Ramos (cell line): ENCODE measurements around the gene TBX6.
"Not testable (repeated sequence)": the region's sequence is repeated elsewhere in the genome, so short reads cannot be mapped to it uniquely, and the experiment has no call there.

Experiments used
- in situ Hi-C: fragments of 300-500 bp; cut with MboI; formaldehyde crosslinking; loops from one replicate; pipeline ENCODE4 v1.14.3; 2022; ENCODE audit warnings: low sequenced_read_pairs; ENCODE audit not compliant: unreplicated experiment

The TBX6 gene

DNA sequence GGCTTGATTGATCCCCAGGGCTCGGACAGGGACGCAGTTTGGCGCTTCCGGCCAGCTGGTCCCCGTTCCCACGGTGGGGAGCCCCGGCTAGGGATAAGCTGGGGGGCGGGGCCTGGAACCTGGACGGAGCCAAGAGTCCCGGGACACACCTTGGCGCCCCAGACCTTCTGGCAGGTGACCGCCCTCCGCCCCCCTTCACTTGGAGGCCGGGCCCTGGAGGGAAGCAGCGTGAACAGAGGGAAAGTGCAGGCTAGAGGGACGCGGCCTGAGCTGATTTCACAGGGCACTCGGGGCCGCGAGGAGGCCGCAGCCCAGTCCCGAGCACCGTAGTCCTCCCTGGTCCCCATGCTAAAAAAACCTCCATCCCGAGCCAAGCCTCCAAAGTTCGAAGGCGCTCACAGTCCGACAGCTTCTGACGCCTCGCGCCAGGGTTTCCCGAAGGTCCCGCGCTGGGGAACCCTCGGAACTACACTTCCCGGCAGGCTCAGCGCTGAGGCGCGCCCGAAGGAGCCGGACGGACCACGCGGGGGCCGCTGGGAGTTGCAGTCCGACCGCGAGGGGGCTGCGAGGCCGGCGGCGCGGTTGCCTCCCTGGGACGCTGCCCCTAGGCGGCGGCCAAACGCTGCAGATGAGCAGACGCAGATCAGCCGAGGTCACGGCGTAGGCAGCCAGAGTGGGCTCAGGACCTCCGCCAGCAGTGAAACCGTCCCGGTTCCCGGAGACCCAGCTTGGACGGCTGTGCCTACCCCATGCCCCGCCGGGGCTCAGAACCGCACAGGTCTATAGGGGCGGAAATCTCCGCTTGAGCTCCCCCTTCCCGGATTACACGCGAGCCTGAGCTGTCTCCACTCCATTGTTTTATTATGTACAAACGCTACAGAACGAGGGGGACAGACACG lies at the start of gene TBX6:
TBX6 (minus strand) TSS at position 451 of the 899 bp plus-strand sequence. CDS start 731 bp downstream, outside the sequence.
- in situ Hi-C loops = loop anchor here (10.0 kb wide), 1 partner anchor 523 kb away; the partner anchor contains the start of gene ZNF689

DNA sequence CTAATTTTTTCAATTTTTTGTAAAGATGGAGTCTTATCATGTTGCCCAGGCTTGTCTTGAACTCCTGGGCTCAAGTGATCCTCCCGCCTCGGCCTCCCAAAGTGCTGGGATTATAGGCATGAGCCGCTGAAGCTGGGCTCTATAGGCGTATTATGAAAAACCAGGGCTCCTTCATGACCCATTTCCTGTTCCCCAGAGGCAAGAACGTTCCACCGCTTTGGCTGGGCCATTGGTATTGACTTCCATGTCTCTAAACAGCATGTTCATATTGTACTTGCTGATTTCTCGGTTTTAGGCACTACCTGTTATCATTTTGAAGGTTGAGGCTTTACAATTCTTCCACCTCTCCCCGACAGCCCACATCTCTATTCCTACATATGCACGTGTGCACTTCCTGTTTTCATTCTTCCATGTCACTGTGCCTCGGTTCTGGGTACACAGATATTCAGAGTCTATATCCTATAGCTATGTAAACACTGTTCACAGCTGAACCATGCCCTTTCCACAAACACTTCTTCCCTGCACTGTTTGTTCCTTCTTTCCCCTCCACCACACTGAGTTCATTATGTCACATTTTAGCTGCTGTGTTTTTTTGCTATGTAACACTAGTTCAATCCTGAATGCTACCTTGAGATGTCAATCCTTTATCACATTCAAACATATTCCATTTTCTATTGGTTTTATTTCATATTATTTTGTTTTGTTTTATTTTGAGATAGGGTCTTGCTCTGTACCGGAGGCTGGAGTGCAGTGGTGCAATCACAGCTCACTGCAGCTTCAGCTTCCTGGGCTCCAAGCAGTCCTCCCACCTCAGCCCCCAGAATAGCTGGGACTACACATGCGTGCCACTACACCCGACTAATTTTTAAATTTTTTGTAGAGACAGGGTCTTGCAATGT lies 48.1 kb upstream of the TBX6 start:
- in situ Hi-C loops = loop anchor here (10.0 kb wide), 1 partner anchor 55 kb away; no protein-coding TSS in a partner anchor

GRCh38 chr16:30137897-30138296 lies 46.2 kb upstream of the TBX6 start:
- in situ Hi-C loops = loop anchor here (10.0 kb wide), 1 partner anchor 53 kb away; no protein-coding TSS in a partner anchor

DNA sequence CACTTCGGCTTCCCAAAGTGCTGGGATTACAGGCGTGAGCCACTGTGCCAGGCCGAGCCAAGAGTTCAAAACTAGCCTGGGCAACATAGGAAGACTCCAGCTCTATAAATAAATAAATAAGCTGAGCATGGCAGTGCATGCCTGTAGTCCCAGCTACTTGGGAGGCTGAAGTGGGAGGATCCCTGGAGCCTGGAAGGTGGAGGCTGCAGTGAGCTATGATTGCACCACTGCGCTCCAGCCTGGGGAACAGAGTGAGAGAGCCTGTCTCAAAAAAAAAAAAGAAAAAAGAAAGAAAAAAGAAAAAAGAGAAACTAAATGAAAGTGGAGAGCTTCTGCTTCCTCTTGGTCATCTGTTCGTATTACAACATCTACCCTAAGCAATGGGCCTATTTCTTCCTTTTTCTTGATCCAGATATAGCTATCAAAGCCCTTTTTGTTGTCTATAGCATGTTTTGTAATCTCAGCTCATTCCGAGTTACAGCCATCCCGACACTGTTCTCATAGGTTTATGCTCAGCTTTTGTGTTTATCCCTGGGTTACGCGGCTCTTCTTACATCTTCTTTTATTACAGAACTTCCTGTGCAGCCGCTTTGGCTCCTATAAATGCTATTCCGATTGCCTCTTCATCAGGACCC lies 45.4 kb upstream of the TBX6 start:
- in situ Hi-C loops = loop anchor here (10.0 kb wide), 1 partner anchor 52 kb away; no protein-coding TSS in a partner anchor

DNA sequence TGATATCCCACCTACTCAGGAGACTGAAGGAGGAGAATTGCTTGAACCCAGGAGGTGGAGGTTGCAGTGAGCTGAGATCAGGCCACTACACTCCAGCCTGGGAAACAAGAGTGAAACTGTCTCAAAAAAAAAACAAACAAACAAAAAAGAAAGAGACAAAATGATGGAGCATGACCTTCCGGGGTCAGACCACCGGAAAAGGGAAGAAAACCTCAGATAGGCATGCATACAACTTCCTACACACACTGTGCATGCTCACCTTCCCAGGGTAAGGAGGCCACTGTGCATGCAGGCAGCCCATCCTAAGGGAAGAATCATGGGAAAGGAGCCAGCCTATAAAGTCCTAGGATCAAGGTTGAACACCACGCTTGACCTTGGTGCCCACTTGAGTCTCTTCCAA lies 40.9 kb upstream of the TBX6 start:
- in situ Hi-C loops = loop anchor here (10.0 kb wide), 1 partner anchor 48 kb away; no protein-coding TSS in a partner anchor

DNA sequence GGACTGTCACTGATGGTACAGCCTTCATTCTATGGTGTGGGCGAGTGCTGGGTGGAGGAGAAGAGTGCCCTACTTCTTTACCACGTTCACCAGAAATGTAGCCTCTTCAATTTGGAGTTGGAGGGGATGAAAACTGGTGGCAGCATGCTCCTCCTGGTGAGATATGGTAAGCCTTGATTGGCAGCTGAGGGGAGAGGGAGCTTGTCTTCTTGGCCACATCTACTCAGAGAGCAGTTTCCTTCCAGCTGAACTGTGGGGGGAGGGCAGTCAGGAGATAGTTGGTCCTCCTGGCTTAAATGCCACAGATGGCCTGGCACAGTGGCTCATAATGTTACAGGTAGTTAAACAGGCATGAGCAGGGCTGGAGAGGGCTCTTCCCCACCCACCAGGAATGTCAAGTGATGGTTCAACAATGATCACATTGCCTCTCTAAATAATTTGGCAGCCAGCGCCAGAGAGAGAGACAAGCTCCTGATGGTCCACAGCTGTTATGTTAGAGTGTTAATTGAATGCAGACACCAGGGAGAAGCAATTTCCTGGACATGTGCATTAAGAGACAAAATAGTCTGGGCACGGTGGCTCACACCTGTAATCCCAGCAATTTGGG lies 40.2 kb upstream of the TBX6 start:
- in situ Hi-C loops = loop anchor here (10.0 kb wide), 1 partner anchor 47 kb away; no protein-coding TSS in a partner anchor

DNA sequence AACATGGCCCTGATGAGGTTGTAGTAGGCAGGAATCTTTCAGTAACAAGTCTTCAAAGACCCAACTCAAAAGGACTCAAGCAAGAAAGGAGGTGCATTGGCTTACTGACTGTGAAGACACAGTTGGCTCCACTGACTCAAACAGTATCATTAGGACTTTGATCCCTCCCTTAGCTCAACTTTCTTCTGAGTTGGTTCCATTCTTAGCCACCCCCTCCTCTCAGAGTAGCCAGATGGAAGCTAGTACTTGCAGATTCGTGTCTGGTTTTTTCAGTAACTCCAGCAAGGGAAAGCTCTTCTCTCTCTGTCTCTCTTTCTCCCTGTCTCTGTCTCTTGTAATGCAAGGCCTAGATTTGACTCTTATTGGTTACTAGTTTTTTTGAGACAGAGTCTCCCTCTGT lies 36.3 kb upstream of the TBX6 start:
- in situ Hi-C loops = no loop called here

DNA sequence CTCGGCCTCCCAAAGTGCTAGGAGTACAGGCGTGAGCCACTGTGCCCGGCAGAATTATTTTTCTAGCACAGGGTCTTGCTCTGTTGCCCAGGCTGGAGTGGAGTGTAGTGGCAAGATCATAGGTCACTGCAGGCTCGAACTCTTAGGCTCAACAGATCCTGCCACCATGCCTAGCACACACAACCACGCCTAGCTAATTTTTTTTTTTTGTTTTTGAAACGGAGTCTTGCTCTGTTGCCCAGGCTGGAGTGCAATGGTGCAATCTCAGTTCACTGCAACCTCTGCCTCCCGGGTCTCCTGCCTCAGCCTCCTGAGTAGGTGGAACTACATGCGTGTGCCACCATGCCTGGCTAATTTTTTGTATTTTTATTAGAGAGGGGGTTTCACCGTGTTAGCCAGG lies 34.0 kb upstream of the TBX6 start:
- in situ Hi-C loops = not testable (repeated sequence)

DNA sequence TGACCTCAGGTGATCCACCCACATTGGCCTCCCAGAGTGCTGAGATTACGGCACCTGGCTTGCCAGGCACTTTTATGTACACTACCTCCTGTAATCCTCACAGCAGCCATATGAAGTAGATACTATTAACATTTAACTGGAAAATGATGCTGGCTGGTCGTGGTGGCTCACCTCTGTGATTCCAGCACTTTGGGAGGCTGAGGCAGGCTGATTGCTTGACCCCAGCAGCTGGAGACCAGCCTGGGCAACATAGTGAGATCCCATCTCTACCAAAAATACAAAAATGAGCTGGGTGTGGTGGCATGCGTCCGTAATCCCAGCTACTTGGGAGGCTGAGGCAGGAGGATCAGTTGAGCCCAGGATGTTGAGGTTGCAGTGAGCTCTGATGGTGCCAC lies 33.3 kb upstream of the TBX6 start:
- in situ Hi-C loops = no loop called here

DNA sequence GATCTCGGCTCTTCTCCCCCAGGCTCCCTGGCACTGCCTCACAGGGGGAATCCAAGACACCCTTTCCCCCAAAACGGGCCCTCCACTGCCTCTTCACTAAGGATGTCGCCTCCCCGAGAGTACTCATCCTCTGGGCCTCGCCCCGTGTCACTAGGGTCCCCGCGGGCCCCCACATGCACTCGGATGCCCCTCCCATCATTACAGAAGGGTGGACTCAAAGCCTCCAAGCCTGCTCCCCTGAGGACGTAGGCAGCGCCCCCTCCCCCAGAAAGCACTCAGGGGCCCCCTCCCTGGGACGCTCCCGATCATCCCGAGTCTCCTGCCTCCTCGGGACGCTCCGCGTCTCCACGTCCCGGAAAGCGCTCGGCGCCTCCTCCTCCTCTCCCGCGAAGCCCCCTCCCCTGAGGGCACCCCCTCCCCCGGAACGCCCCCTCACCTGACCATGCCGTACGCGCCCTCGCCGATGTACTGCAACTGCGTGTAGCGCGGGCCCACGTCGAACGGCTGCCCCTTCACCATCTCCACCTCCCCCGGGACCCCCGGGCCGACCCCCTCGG lies 31.0 kb upstream of the TBX6 start:
- in situ Hi-C loops = no loop called here

DNA sequence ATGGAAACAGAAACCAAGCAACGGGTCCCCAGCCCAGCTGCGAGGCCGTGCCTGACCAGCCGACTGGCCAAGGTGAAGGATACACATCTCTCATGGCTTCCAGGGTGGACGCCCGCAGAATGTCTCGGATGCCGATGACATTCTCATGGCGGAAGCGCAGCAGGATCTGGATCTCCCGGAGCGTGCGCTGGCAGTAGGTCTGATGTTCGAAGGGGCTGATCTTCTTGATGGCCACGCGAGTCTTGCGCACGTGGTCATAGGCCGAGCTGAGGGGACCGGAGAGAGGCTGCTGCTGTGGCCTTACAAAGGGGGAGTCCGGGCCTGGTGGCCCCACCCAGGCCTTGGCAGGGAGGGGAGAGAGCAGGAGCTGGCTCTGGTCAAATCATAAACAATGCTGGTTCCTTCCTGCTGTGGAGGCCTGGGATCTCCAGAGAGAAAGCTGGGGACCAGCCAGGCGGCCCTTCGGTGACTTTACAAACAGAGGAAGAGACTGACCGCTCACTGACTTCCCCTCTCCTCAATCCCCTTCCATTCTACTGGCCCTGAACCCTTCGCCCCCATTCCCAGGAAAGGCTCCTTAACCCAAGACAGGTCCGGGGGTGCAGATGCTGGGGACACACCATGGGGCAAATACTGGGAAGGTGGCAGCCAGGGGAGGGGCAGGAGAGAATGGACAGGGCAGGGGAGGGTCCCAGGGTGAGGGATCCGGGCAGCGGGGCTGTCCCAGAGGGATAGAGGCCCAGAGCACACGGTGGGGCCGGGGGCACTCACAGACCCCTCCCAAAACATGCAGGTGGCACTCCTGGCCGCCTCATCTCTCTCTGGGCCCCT lies 30.2 kb upstream of the TBX6 start:
- in situ Hi-C loops = no loop called here

DNA sequence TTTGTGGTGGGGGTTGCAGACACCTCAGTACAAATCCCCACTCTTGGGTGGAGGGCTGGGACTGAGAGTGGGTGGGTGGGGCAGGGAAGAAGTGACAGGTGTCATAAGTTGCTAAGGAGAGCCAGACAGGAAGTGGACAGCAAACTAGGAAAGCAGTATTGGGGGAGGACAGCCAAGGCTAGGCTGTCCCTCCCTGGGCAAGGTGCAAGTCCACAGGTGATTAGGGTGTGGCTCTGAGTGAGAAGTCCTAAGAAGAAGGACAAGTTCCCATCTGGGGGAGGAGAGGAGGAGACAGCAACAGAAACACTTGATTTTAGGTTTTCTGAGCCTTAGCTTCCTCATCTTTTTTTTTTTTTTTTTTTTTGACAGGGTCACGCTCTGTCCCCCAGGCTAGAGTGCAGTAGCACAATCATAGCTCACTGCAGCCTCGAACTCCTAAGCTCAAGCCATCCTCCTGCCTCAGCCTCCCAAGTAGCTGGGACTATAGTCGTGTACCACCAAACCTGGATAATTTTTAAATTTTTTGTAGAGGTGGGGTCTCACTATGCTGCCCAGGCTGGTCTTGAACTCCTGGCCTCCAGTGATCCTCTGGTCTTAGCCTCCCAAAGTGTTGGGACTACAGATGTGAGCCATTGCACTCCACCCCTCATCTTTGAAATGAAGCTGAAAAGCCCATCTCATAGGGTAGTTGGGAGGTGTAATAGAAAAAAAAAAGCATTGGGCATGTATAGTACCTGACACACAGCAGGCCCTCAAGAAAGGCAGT lies 28.8 kb upstream of the TBX6 start:
- in situ Hi-C loops = no loop called here

DNA sequence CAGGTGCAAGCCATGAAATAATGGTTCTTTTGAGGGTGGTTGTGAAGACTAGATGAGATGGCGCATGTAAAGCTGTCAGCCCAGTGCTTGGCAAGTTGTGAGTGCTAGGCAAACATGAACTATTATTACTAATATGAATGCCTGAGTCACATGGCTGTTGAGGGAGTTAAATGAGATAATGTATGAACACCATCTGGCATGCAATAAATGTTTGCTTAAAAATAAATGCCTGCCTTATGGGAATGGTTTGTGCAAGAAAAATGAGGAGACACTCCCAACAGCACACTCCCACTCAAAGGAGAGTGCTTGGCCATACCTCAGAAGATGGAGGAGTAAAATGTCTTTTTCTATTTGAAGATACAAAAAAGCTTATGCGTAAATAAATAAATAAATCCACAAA lies 27.7 kb upstream of the TBX6 start:
- in situ Hi-C loops = no loop called here

- in situ Hi-C loops = no loop called here
These were observed 26.0 kb upstream of the TBX6 start for GRCh38 chr16:30117768-30118167.

GRCh38 chr16:30116291-30117207 lies 24.8 kb upstream of the TBX6 start:
- in situ Hi-C loops = no loop called here

- in situ Hi-C loops = no loop called here
These were observed 23.5 kb upstream of the TBX6 start for GRCh38 chr16:30115238-30115637.

DNA sequence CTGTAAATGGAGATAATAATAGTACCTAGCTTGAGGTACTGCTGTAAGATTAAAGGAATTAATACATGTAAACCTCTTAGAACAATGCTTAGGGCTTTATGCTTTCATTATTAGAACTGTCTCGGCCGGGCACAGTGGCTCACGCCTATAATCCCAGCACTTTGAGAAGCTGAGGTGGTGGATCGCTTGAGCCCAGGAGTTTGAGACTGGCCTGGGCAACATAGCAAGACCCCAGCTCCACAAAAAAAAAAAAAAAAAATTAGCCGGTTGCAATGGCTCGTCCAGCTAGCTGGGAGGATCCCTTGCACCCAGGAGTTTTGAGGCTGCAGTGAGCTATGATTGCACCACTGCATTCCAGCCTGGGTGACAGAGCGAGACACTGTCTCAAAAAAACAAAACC lies 23.1 kb upstream of the TBX6 start:
- in situ Hi-C loops = not testable (repeated sequence)
